HG03175 (cell line): ENCODE measurements around the gene PAQR6.

ENCODE experiments used
- ATAC-seq: cut with Tn5 transposase; IDR thresholded peaks from one replicate; pipeline ENCODE4 v1.9.1; 2021; ENCODE audit warnings: mild to moderate bottlenecking, moderate library complexity; ENCODE audit not compliant: unreplicated experiment

Gene PAQR6

GRCh38 chr1:156198831-156199349 lies 49.0 kb downstream of the PAQR6 start:
- no peak for ATAC-seq

- no peak for ATAC-seq
These were observed 51.4 kb downstream of the PAQR6 start for GRCh38 chr1:156196445-156196844.

- ATAC-seq: no peak
These were observed 52.0 kb downstream of the PAQR6 start for GRCh38 chr1:156195853-156196252.

- ATAC-seq: peak; percentile 4
These were observed 53.6 kb downstream of the PAQR6 start for GRCh38 chr1:156194300-156194652.

- ATAC-seq: peak; percentile 98
These were observed 54.2 kb downstream of the PAQR6 start, which contains the start of gene SLC25A44 for GRCh38 chr1:156193488-156194299. Gene SLC25A44, plus strand, starts transcription at chr1:156194104. Its CDS starts 5,744 bp downstream, at chr1:156199848.
